ENCODE data around the gene RGS4.

- TF ChIP-seq POLR2A (IDR thresholded peaks at IDR 0.05) = no peak
- TF ChIP-seq, protein P1, sequence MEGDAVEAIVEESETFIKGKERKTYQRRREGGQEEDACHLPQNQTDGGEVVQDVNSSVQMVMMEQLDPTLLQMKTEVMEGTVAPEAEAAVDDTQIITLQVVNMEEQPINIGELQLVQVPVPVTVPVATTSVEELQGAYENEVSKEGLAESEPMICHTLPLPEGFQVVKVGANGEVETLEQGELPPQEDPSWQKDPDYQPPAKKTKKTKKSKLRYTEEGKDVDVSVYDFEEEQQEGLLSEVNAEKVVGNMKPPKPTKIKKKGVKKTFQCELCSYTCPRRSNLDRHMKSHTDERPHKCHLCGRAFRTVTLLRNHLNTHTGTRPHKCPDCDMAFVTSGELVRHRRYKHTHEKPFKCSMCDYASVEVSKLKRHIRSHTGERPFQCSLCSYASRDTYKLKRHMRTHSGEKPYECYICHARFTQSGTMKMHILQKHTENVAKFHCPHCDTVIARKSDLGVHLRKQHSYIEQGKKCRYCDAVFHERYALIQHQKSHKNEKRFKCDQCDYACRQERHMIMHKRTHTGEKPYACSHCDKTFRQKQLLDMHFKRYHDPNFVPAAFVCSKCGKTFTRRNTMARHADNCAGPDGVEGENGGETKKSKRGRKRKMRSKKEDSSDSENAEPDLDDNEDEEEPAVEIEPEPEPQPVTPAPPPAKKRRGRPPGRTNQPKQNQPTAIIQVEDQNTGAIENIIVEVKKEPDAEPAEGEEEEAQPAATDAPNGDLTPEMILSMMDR (IDR thresholded peaks at IDR 0.05) = no peak
These were observed 5.6 kb upstream of the RGS4 start for GRCh38 chr1:163063610-163064009.
